Endothelial cell of umbilical vein (primary cell): ENCODE measurements around the gene RANBP17. TPM values are rescaled to one million over a fixed set of nuclear protein-coding genes. Genes with fewer than 3 reads are reported as not detected.

ENCODE experiments used
- BruUV-seq: library from RNA; stranded (reverse); fragments of 400-500 nt; replicated peaks from 2 replicates; lab custom pipeline; 2021; lab: Mats Ljungman, UMichigan
- CTCF ChIA-PET: fragments of 300-600, 350-600 bp; sonication (Branson Sonifier 250); formaldehyde crosslinking; loops from one replicate; lab custom pipeline; 2021; ENCODE audit warnings: antibody characterized with exemption, inconsistent platforms; lab: Charles Lee
- POLR2A ChIA-PET: fragments of 300-600, 350-600 bp; sonication (Branson Sonifier 250); formaldehyde crosslinking; loops from one replicate; lab custom pipeline; 2021; ENCODE audit warnings: antibody characterized with exemption, inconsistent platforms; lab: Charles Lee
- DNase-seq: peaks from one replicate; pipeline ENCODE4 v3.0.0-alpha.2; 2011; ENCODE audit warnings: low read depth, low spot score
- FAIRE-seq: peaks from 2 replicates; lab custom pipeline; 2011; peaks lifted over from hg19 to GRCh38; lab: Jason Lieb, UNC
- H2AFZ ChIP-seq: 2 replicates; pipeline ENCODE4 v1.6.0; 2012; ENCODE audit warnings: low read depth, low read length, control low read depth, inconsistent platforms
- H3K27ac ChIP-seq: 2 replicates; pipeline ENCODE4 v1.5.1; 2011; ENCODE audit warnings: low read depth, mild to moderate bottlenecking, control low read depth, low read length, moderate library complexity; ENCODE audit not compliant: insufficient read depth
- H3K27me3 ChIP-seq, 2 experiments: 2 replicates each; pipeline versions ENCODE4 v1.6.0 to v1.6.1; 2011; ENCODE audit warnings: low read length in 2 of 2, mixed read lengths in 1 of 2; ENCODE audit not compliant: control insufficient read depth in 2 of 2, insufficient read depth in 2 of 2
- H3K36me3 ChIP-seq, 2 experiments: 2 replicates in 1 of 2; 3 replicates in 1 of 2; pipeline ENCODE4 v1.5.1; 2011; ENCODE audit warnings: low read length in 2 of 2, mild to moderate bottlenecking in 1 of 2, moderate library complexity in 1 of 2; ENCODE audit not compliant: control insufficient read depth in 2 of 2, insufficient read depth in 2 of 2; ENCODE audit errors: extremely low read depth in 1 of 2
- H3K4me1 ChIP-seq: 3 replicates; pipeline ENCODE4 v1.5.1; 2011; ENCODE audit warnings: mild to moderate bottlenecking, low read length; ENCODE audit not compliant: control insufficient read depth, insufficient read depth; ENCODE audit errors: extremely low read depth
- H3K4me2 ChIP-seq: 2 replicates; pipeline ENCODE4 v1.6.1; 2011; ENCODE audit warnings: low read length, control low read depth, mixed read lengths; ENCODE audit not compliant: insufficient read depth
- H3K4me3 ChIP-seq, 3 experiments: fragments of 200-600 bp in 1 of 3; sonication (generic), shearing (Covaris generic) in 1 of 3; replicated peaks in 1 of 3; 2 replicates each; pipeline ENCODE4 v1.5.1; 2011 to 2016; ENCODE audit warnings: control low read depth in 3 of 3, low read length in 3 of 3, mild to moderate bottlenecking in 2 of 3, inconsistent platforms in 1 of 3, low read depth in 1 of 3, moderate library complexity in 1 of 3; ENCODE audit not compliant: insufficient read depth in 1 of 3
- H3K79me2 ChIP-seq: 2 replicates; pipeline ENCODE4 v1.6.0; 2012; ENCODE audit warnings: low read length, inconsistent platforms; ENCODE audit not compliant: control insufficient read depth, insufficient read depth
- H3K9ac ChIP-seq: replicated peaks from 2 replicates; pipeline ENCODE3; 2011; ENCODE audit warnings: low read length, control low read depth; ENCODE audit not compliant: insufficient read depth; ENCODE audit errors: extremely low read depth
- H3K9me1 ChIP-seq: replicated peaks from 3 replicates; pipeline ENCODE4 v1.6.0; 2011; ENCODE audit warnings: mild to moderate bottlenecking, low read length; ENCODE audit not compliant: control insufficient read depth, insufficient read depth; ENCODE audit errors: extremely low read depth
- H3K9me3 ChIP-seq: replicated peaks from 2 replicates; pipeline ENCODE4 v1.5.1; 2012; ENCODE audit warnings: low read length, inconsistent platforms; ENCODE audit not compliant: control insufficient read depth, insufficient read depth
- H4K20me1 ChIP-seq: replicated peaks from 2 replicates; pipeline ENCODE3; 2011; ENCODE audit warnings: mild to moderate bottlenecking, low read length; ENCODE audit not compliant: control insufficient read depth, insufficient read depth; ENCODE audit errors: extremely low read depth
- EZH2 ChIP-seq: IDR thresholded peaks from 2 replicates; pipeline ENCODE4 v1.6.1; 2012; ENCODE audit warnings: borderline replicate concordance, low read depth, mild to moderate bottlenecking, moderate library complexity, low read length, inconsistent platforms; ENCODE audit not compliant: severe bottlenecking
- FOS ChIP-seq: IDR thresholded peaks from 2 replicates; pipeline ENCODE4 v1.6.1; 2011; ENCODE audit warnings: mild to moderate bottlenecking, low read length, moderate library complexity, borderline replicate concordance; ENCODE audit not compliant: insufficient read depth
- GATA2 ChIP-seq: IDR thresholded peaks from 2 replicates; pipeline ENCODE4 v1.7.0; 2011; ENCODE audit warnings: low read depth, mild to moderate bottlenecking, moderate library complexity, mixed read lengths, low read length; ENCODE audit not compliant: insufficient read length, insufficient read depth
- JUN ChIP-seq: IDR thresholded peaks from 2 replicates; pipeline ENCODE4 v1.6.1; 2011; ENCODE audit warnings: borderline replicate concordance, low read depth; ENCODE audit not compliant: insufficient read length, insufficient read depth
- MYC ChIP-seq: IDR thresholded peaks from one replicate; pipeline ENCODE4 v1.6.1; 2011; ENCODE audit warnings: mild to moderate bottlenecking, low read depth, low read length
- POLR2A ChIP-seq: IDR thresholded peaks from 2 replicates; pipeline ENCODE4 v1.6.1; 2012; ENCODE audit warnings: low read depth, mild to moderate bottlenecking, control low read depth, low read length
- POLR2AphosphoS5 ChIP-seq: IDR thresholded peaks from 2 replicates; pipeline ENCODE4 v1.6.1; 2012; ENCODE audit warnings: low read depth, mild to moderate bottlenecking, control low read depth, low read length, moderate library complexity; ENCODE audit not compliant: insufficient read depth
- dilution Hi-C: fragments of 300-500 bp; cut with MboI; formaldehyde crosslinking; loops from one replicate; pipeline ENCODE4 v1.15.0; 2019; ENCODE audit warnings: low sequenced_read_pairs; ENCODE audit not compliant: extremely low pct_ligation_motif_present
- intact Hi-C: fragments of 100-400 bp; cut with micrococcal nuclease; formaldehyde crosslinking; loops from one replicate; pipeline ENCODE4 v1.10.0; 2022
- polyA plus RNA-seq, 4 experiments: library from polyadenylated mRNA; depleted of rRNA in 3 of 4; stranded (reverse) in 3 of 4; unstranded in 1 of 4; fragments of >200 nt; gene quantifications; 2 replicates each; pipeline versions ENCODE4 v1.2.1 to v1.2.3, GENCODE V29; 2011 to 2012; ENCODE audit warnings: missing spikeins in 1 of 4
- total RNA-seq: library from RNA; stranded (reverse); gene quantifications from 2 replicates; pipeline ENCODE4 v1.2.3, GENCODE V29; 2021
- TF ChIP-seq, protein P1 (sequence below), 2 donors: IDR thresholded peaks; 1 replicate in 1 of 2; 2 replicates in 1 of 2; pipeline ENCODE4 v1.5.1; 2011; ENCODE audit warnings: low read length in 2 of 2, mild to moderate bottlenecking in 2 of 2, moderate library complexity in 2 of 2, control low read depth in 1 of 2, inconsistent platforms in 1 of 2, low read depth in 1 of 2; ENCODE audit not compliant: insufficient read depth in 1 of 2; ENCODE audit errors: extremely low read depth in 1 of 2
- TF ChIP-seq, protein P2 (sequence below): IDR thresholded peaks from 2 replicates; pipeline ENCODE4 v1.6.1; 2011; ENCODE audit not compliant: insufficient read depth, insufficient read length

Gene RANBP17
- total and polyA plus RNA-seq, 2 donors (not counting 3 experiments of a cell fraction or from before 2014, with no cell fraction given) = 5.6 to 13.6 TPM

DNA sequence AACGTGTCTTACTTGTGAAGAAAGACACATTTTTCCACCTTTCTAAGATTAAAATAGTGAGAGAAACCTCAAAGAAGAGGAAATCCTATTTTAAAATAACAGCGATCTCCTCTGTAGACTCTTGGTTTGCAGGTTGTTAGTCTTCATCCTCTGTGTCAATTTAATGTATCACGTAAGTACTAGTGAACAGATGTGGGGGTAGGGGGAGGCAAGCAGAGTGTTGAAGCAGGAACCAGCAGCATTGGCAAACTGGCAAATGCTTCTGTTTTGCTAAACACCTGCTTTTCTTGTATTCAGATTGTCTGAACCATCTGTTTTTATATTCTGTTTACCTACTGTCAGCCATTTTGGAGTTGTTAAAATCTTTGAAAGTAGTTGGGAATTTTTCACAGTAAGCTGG is 288.0 kb downstream of the RANBP17 start:
- BruUV-seq = no TSS peak
- no peaks in the 10 kb centered on the region for H3K9me3 ChIP-seq
- H2AFZ ChIP-seq = no peak overlapping the region
- ChIA-PET POLR2A (no interaction called here), CTCF (no interaction called here)
- H3K36me3 ChIP-seq = no peaks in the 10 kb centered on the region
- H3K9ac ChIP-seq = no peak overlapping the region
- no peak overlapping the region for H3K4me2 ChIP-seq
- H3K79me2 ChIP-seq = no peaks in the 10 kb centered on the region
- no peak overlapping the region for H3K4me3 ChIP-seq
- H3K27me3 ChIP-seq = no peaks in the 10 kb centered on the region
- DNase-seq (no peak), FAIRE-seq (no peak)
- H3K9me1 ChIP-seq = no peaks in the 10 kb centered on the region
- intact Hi-C loops = no loop called here
- H3K4me1 ChIP-seq = peaks cover 2% of the 10 kb centered on the region
- TF ChIP-seq, protein P1, sequence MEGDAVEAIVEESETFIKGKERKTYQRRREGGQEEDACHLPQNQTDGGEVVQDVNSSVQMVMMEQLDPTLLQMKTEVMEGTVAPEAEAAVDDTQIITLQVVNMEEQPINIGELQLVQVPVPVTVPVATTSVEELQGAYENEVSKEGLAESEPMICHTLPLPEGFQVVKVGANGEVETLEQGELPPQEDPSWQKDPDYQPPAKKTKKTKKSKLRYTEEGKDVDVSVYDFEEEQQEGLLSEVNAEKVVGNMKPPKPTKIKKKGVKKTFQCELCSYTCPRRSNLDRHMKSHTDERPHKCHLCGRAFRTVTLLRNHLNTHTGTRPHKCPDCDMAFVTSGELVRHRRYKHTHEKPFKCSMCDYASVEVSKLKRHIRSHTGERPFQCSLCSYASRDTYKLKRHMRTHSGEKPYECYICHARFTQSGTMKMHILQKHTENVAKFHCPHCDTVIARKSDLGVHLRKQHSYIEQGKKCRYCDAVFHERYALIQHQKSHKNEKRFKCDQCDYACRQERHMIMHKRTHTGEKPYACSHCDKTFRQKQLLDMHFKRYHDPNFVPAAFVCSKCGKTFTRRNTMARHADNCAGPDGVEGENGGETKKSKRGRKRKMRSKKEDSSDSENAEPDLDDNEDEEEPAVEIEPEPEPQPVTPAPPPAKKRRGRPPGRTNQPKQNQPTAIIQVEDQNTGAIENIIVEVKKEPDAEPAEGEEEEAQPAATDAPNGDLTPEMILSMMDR (IDR thresholded peaks at IDR 0.05; ENCODE audit: extremely low read depth in 1 of 2, insufficient read depth in 1 of 2, low read depth in 1 of 2, low read length in 2 of 2) = no peak
- TF ChIP-seq GATA2 (no peak), POLR2AphosphoS5 (no peak), MYC (no peak), JUN (no peak), EZH2 (no peak), FOS (no peak), POLR2A (no peak)
- TF ChIP-seq, protein P2, sequence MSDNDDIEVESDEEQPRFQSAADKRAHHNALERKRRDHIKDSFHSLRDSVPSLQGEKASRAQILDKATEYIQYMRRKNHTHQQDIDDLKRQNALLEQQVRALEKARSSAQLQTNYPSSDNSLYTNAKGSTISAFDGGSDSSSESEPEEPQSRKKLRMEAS = no peak
- dilution Hi-C loops = no loop called here
- no peak overlapping the region for H3K27ac ChIP-seq
- no peaks in the 10 kb centered on the region for H4K20me1 ChIP-seq
